GM18858 (cell line): ENCODE measurements around the gene FHOD3.

Experiments
- ATAC-seq: cut with Tn5 transposase; IDR thresholded peaks from one replicate; pipeline ENCODE4 v1.9.1; 2021; ENCODE audit not compliant: unreplicated experiment

The FHOD3 gene

GRCh38 chr18:36403896-36404820, 106.6 kb downstream of the FHOD3 start:
- no peak for ATAC-seq

DNA sequence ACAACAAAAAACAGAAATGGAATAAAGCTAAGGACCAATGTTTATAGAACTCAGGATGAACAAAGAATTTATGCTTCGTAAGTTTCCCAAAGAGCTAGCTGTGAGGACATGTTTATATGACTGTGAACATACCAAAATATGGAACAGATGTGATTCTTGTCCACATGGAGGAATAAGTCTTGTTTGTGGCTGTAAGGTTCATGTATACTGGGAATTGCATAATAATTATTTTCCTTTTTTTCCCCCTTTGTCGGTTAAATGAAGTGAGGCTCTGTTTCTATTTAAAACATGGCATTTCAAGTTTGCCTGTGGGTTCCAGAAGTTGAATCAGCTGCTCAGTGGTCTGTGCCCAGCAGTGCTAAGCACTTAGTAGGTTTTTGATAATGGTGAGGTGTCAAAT, 108.1 kb downstream of the FHOD3 start:
- ATAC-seq = no peak

GRCh38 chr18:36406805-36407204, 109.3 kb downstream of the FHOD3 start:
- no peak for ATAC-seq

DNA sequence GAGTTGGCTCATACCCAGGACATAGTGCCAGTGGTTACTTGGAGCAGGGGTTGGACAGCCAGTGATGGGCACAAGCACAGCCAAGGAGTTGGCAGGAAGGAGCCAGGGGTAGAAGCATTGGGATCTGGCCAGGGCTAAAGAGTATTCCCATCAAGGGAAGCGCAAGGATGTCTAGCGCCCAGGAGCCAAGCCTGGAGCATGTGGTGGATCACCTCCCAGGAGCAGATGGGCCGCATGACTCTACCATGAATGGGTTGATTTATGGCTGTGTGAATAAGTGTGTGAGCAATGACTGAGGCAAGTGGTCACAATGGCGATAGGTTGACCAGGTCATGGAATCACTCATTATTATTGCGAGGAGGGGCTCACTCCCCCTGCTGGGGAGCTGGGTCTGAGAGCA, 111.1 kb downstream of the FHOD3 start:
- no peak for ATAC-seq

- ATAC-seq = no peak
Measured at GRCh38 chr18:36409779-36410178, 112.3 kb downstream of the FHOD3 start.

GRCh38 chr18:36410346-36410745, 112.8 kb downstream of the FHOD3 start:
- ATAC-seq = no peak

DNA sequence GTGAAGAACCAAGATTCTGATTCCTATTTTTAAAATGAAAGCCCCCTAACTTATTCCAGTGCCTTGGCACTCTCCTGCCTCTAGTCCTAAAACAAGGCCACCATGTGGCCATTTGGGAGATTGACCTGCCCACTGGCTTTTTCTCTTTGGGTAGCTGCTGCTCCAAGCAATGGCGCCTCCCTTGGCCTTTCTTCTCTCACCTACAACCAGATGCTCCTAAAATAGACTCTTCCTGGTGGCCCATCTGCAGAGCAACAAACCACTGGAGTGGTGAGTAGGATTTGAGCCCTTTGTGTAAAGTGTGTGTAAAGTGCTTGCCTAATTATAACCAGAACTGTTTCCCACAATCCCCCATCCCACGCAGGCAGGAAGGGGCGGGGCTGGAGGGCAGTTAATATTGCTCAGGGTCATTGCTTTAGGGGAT, 114.2 kb downstream of the FHOD3 start:
- ATAC-seq = no peak

- no peak for ATAC-seq
Measured at GRCh38 chr18:36412778-36413177, 115.3 kb downstream of the FHOD3 start.

DNA sequence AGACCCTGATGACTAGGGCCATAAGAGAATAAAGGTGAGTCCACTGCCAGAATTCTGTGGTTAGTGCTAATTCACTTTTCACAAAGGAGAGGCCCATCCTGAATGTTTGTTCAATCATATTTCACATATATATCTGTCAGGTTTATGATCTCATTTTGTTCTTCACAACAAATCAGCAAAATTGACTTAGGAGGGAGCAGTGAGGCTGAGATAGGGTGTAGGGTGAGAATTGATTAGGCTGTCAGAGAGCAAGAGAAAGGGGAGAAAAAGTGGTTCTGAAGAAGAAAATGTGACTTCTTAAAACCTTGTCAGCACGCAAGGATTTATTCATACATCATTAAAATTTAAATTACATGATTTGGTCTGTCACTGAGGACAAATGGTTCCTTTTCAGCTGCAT, 117.7 kb downstream of the FHOD3 start:
- no peak for ATAC-seq

DNA sequence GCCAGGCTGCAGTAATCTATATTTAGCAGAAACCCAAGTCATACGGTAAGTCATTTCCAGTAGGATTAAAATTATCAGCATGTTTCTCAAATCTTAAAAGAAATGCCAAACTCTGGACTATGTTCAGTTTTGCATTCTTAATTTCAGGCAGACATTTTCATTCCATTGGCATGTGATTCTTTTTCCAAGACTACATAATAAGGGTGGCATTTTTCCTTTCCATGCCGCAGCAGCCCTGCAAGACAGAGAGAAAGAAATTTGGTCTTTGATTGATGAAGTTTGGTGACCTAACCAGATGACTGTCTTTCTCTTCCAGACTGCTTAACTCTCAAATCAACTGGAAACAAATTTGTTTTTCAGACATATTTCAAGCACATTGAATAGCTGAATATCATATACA, 118.1 kb downstream of the FHOD3 start:
- no peak for ATAC-seq

GRCh38 chr18:36419188-36419899, 121.8 kb downstream of the FHOD3 start:
- no peak for ATAC-seq

GRCh38 chr18:36419900-36420531, 122.5 kb downstream of the FHOD3 start:
- peak; percentile 69 for ATAC-seq

- ATAC-seq = no peak
Measured at GRCh38 chr18:36420826-36421225, 123.3 kb downstream of the FHOD3 start.

DNA sequence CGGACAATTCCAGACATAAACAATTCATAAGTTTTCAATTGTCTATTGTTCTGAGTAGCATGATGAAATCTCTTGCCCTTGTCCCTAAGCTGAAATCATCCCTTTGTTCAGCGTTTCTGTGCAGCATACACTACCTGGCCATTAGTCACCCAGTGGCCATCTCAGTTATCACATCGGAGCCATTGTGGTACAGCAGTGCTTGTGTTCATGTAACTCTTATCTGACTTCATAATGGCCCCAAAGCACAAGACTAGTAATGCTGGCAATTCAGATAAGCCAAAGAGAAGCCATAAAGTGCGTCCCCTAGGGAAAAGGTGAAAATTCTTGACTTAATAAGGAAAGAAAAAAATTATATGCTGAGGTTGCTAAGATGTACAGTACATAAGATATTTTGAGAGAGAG, 127.2 kb downstream of the FHOD3 start:
- ATAC-seq = no peak

DNA sequence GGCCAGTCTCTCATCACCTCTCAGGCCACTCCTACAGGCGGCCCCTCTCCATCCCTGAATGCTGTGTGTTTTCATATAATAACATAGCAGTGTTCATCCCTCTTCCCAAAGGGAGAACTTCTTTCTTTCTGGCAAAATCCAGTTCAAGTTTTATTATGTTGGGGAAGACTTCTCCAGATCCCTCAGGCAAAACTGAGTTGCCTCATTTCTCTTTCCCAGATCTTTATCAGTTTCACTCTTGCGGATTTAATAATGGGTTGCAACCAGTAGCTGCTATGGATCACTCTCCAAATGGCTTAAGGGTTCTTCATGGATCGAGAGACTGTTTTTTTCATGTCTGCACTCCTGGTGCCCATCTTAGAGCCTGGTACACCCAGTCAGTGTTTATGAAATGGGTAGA, 129.9 kb downstream of the FHOD3 start:
- ATAC-seq = no peak

- no peak for ATAC-seq
Measured at GRCh38 chr18:36427831-36428230, 130.3 kb downstream of the FHOD3 start.

- ATAC-seq = no peak
Measured at GRCh38 chr18:36428431-36429029, 131.0 kb downstream of the FHOD3 start.

DNA sequence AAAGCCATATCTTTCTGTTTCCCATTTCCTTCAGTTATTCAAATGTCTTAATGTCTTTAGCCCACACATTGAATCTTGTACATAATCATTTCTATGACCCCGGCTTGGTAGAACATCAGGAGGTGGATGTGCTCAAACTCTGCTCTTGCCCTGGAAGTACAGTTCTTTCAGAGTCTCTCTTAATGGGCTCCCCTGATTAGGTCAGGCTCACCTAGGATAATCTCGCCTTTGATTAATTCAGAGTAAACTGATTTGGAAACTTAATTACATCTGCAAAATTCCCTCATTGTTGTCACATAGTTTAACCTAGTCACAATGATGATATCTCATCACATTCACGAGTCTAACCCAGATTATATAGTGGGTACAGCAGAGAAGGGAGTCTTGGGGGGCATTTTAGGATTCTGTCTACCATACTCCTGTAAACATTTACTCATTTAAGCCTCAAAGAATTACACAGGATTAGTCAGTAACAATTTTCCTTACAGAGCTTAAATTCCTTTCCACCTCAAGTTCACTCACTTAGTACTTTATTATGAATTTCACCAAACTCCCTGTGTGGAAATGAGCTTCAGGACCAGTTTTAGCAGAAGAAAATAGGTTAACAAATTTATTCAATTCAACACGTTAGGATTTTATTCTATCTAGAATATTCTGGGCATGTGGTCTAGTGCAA, 135.5 kb downstream of the FHOD3 start:
- ATAC-seq = no peak

- ATAC-seq = no peak
Measured at GRCh38 chr18:36436387-36436786, 138.9 kb downstream of the FHOD3 start.

- ATAC-seq = no peak
Measured at GRCh38 chr18:36440614-36441013, 143.1 kb downstream of the FHOD3 start.
